SK-MEL-5 (cell line): ENCODE measurements around the gene SIGLEC1. TPM values are rescaled to one million over a fixed set of nuclear protein-coding genes. Genes with fewer than 3 reads are reported as not detected.
A peak's percentile ranks its signal among the peaks of the same experiment; 100 is the strongest.

Experiments used
- DNase-seq: peaks from one replicate; pipeline ENCODE4 v3.0.0-alpha.2; 2016; ENCODE audit warnings: low read depth, low spot score
- in situ Hi-C: cut with HindIII; loops from 2 replicates; pipeline ENCODE4 v1.10.0; 2016; ENCODE audit warnings: low sequenced_read_pairs, high pct_unique_total_duplicates, low pct_unique_long_range_greater_than_20kb
- total RNA-seq: library from RNA; depleted of rRNA; stranded (reverse); fragments of >200 nt; shearing (Covaris generic); gene quantifications from 2 replicates; pipeline ENCODE4 v1.2.3, GENCODE V29; 2014

The SIGLEC1 gene
- total RNA-seq, 1 experiment from 2014 or later, result not detected

DNA sequence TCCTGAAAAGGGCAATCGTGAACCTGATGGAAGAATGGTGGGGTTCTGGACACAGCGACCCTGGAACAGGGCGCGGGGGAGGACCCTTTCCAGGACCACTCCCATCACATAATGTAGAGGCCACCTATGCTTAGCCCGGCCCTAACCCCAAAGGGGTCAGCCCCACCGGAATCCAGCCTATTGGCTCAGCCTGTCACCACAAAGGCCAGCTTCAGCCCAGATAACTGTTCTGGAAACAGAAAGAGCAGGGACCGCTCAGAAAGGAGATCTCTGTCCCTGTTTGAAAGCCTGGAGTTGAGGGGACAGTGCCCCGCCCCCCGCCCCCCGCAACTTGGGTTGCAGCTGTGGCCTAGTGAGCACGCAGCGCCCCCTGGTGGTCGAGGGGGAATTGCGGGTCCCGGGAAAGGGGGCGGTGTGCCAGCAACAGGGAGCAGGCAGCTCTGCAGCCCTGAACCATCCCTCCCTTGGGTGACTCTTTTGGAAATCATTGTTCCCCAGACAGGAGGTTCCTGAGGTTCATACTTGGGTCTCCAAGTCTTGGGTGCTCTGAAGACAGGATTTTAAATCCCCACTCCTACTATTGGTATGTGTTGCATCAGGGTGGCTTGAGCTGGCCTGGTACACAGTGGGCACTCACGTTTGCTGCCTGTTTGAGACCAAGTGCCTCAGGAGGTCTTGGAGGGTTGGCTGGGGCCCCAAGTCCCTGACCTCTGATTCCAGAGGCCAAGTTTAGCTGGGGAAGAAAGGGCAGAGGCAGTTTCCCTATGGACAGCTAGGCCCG lies 1.5 kb downstream of the SIGLEC1 start:
- DNase-seq, result peak; percentile 68
- in situ Hi-C loops, result no loop called here

DNA sequence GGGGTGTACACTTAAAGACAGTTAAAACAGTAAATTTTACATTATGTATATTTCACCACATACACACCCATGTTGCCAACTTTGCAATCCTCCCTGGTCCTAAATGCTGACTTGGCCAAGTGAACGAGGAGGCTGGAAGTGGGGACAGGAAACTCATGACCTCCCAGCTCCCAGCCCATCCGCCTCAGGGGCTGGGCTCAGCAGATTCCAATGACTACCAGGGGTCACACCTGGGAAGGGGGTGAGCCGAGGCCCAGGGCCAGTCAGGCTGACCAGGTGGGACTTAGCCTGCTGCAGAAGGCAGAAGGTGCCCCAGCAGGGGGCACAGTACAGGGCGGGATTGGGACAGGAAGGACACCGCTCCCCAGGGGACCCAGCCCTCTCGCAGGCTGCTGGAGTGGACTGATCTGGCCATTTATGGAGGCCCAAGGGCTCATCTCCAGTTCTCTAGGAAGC lies 2.4 kb downstream of the SIGLEC1 start:
- in situ Hi-C loops, result no loop called here
- DNase-seq, result peak; percentile 18

DNA sequence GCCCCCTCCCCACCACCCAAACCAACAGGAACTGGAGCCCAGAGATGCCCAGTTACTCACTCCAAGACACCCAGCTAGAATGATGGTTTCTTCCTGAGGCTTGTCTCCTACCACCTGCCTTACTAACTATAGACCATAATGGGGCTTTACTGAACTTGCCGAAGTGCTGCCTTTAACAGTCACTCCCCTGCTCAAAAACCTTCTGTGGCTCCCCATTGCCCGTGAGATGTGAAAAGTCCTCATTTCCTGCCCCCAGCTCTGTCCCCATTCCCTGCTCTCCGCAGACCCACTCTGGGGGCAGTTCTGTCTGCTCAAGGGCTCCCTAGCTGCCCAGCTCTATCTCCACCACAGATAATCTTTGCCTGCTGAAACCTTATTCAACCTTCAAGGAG lies 4.9 kb downstream of the SIGLEC1 start:
- in situ Hi-C loops, result no loop called here
- DNase-seq, result no peak

DNA sequence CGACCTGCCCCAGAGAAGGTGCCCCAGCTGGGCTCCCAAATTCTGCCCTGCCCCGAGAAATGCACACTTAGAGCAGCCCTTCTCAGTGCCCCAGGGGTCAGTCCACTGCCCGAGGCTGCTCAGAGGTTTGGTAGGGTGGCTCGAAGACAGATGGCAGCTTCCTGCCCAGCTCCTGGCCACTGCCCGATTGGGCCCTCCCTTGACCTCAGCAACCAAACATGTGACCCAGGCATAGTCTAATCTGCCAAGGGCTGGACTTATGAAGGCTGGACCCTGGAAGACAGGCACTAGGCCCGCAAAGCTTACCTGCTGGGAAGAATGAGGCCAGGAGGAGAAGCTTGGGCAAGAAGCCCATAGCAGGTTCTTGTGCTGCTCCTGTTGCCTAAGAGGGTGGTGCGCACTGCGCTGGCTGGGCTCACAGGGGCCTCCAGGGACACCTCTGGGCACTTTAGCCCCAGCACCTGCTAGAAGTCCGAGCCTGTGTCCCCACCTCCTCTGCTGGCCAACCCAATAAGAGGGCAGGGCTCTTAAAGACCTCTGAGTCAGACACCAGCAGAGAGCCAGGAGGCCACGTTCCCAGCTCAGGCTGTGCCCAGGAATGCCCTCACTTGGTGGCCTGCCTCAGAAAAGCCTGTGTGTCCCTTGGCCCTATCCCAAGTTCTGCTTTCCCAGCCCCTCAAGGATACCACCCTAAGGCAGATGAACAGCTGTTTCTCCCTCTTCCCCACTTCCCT lies 5.5 kb downstream of the SIGLEC1 start:
- in situ Hi-C loops, result no loop called here
- DNase-seq, result no peak

DNA sequence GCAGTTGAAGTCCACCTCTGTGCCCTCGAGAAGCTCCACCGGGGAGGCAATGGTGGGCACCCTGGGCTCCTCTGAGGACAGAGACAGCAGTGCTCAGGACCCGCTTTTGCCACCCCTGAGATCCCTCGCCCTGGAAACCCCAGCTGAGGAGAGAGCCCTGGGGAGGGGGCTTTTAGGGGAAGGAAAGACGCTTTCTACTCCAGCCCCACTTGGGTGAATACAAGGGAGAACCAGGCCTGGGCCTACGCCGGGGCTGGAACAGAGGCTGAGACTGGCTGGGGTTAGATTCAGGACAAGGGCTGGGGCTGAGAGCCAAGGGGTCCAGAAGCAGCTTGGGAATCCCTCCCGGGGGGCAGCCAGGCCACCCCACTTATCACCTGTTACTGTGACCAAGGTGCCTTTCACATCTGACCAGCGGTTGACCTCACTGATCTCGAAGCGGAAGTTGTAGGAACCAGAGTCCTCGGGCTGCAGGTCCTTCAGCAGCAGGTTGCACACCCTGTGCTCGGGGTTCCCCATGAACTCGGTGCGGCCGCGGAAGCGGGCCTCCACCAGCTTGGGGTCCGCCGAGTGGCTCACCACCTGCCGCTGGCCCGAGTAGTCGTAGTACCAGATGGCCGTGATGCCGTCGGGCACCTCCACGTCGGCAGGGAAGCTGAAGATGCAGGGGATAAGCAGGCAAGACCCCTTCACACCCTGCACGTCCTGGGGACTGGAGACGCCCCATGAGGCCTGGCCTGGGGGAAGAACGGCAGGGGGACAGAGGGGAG lies 6.2 kb downstream of the SIGLEC1 start:
- in situ Hi-C loops, result no loop called here
- DNase-seq, result no peak

DNA sequence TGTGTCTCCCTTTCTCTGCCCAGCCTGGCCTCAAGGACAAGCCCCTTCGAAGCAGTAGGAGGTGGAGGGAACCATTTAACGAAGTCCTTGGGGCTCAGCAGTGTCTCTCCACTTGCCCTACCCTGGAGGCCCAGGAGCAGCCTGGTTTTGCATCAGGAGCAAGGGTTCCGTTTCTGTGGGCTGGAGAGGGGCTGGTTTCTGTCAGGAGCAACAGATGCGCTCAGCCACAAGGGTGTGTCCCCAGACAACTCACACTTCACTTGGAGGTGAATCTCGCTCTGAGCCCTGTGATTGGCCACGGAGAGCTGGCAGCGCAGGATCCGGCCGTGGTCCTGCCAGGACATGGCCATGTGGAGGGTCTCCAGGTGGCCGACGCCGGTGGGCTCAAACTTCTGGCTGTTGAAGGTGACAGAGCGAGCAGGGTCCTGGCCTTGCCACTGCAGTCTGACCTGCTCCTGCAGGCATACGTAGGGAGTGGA lies 6.9 kb downstream of the SIGLEC1 start:
- DNase-seq, result no peak
- in situ Hi-C loops, result no loop called here

DNA sequence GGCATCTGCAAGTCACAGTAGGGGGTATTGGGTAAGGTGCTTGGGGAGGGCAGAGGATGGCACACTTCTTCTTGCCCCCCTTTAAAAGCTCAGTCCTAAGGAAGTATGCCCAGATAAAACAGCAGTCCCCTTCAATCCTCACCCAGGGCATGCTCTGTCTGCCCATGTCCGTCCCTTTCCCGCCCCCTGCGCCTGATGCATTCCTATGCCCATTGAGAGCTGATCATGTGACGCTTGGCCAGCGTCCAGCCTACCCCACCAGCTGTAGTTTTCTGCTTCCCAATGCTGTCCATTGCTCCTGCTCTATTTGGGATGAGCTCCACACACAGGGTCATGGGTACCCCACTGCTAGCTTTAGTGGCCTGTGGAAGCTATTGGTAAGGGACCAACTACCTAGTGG lies 8.3 kb downstream of the SIGLEC1 start:
- DNase-seq, result peak; percentile 44
- in situ Hi-C loops, result no loop called here

GRCh38 chr20:3702611-3703391 lies 9.6 kb downstream of the SIGLEC1 start:
- in situ Hi-C loops, result no loop called here
- DNase-seq, result no peak

- no peak for DNase-seq
Measured at GRCh38 chr20:3701061-3701998, 11.1 kb downstream of the SIGLEC1 start.

GRCh38 chr20:3699037-3699436 lies 13.4 kb downstream of the SIGLEC1 start:
- in situ Hi-C loops, result no loop called here
- no peak for DNase-seq

More at GRCh38 chr20:3701061-3701998, 11.1 kb downstream of the SIGLEC1 start:
- in situ Hi-C loops, result no loop called here

DNA sequence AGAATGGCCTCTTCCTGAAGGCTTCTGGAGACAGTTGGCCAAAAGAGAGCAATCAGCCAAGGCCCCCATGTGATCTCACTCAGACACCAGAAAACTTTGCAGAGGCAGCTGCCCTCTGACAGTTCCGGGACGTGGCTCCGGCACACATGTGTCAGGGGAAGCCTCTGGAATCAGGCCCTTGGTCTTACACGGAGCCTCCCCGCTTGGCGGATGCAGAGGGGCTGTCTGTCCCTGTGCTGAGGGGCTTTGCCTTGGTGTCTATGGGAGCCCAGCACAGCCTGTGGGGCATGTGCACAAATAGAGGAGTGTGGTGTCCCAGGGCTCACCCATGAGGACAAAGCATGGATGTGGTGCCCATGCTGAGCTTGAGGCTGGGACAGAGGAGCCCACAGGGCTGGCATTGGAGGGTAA lies 13.8 kb downstream of the SIGLEC1 start:
- no peak for DNase-seq
- in situ Hi-C loops, result no loop called here

DNA sequence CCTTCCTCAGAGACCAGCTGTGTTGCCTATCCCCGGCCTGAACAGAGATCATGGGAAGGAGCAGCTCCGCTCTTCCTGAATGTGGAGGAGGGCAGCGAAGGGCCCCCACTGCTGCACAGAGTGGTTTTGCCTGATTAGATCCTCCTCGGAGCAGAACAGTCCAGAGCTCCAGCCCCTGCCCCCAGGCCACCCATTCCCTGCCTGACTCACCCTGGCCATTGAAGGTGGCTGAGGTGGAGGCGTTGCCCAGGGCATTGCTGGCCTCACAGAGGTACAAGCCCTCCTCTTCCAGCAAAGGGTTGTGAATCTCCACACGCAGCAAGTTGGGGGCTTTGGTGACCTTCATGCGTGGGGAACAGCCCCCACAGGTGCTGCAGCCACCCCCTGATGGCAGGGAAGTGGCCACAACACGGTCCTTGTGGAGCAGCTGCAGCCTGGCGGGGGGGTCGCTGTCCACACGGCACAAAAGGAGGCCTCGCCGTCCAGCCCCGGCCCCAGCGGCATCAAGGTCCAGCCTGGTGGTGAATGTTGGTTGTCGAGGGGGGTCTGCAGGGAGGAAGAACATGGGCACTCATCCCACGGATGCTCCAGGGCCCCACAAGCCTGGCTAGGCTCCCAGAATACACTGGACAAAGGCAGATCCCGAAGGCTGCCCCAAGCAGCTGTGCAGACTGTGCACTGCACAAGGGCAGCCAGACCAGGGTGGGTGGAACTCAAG lies 14.7 kb downstream of the SIGLEC1 start:
- no peak for DNase-seq
- in situ Hi-C loops, result no loop called here

DNA sequence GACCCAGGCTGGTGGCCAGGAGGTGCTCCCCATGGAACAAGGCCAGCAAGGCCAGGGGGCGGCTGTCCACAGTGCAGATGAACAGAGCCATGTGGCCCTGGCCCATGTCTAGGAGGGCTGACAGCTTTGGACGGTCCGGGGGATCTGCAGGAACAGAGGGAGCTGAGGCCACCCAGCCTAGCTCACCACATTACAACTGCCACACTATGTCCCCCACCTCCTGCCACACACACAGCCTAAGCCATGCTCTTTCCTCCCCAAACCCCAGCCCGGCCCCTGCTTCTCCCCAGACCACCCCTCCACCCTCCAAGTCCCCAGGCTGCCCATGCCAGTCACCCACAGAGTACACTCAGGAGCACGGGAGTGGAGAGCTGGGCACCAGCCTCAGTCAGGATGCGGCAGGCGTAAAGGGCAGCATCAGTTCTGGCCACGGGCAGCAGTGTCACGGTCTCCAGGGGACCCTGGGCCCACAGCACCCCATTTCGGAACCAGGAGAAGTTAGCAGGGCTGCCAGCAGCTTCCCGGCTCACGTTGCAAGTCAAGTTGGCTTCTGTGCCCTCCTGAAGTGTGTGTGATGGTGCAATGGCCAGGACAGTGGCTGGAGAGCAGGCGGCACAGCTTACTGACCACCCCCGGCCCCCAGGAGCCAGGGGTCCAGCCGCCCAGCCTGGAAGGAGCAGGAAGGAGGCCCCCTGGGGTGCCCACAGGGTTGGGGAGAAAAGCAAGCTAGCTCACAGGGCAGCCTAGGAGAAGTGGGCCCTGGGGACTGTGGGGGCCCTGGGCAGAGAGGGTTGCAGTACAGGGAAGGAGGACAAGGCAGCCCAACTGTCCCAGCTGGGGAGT lies 15.4 kb downstream of the SIGLEC1 start:
- in situ Hi-C loops, result no loop called here
- DNase-seq, result no peak

GRCh38 chr20:3696200-3696599 lies 16.2 kb downstream of the SIGLEC1 start:
- peak; percentile 32 for DNase-seq
- in situ Hi-C loops, result no loop called here

DNA sequence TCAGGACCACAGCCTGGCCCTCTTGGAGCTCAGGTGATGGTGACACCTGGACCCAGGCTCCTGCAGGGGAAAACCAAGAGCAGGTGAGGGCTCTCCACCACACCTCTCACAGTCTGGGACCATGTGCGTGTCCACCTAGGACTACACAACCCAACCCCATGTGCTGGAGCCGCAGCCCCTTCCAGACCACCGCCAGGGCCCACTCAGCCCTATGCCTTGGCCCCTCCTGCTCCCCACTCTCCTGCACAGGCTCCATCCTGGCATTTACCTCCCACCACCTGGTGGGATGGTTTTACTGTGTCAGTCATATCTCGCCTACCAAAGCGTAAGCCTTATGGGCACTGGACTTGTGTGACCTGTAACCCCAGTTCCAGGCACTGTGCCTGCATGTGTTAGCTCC lies 17.5 kb downstream of the SIGLEC1 start:
- DNase-seq, result no peak
- in situ Hi-C loops, result no loop called here
